K562 (cell line): Measurements from ENCODE around the gene MCCD1. TPM values are rescaled to one million over a fixed set of nuclear protein-coding genes. Genes with fewer than 3 reads are reported as not detected.

Source experiments
- ATAC-seq: fragments of 200-7000 bp; cut with Tn5 transposase; 3 replicates; pipeline ENCODE4 v1.9.1; 2020; ENCODE audit warnings: moderate library complexity
- BruUV-seq: library from RNA; stranded (reverse); fragments of 400-500 nt; replicated peaks from 2 replicates; lab custom pipeline; 2021; lab: Mats Ljungman, UMichigan
- CTCF ChIA-PET: fragments of 300-600 bp; formaldehyde crosslinking; extraction: SDS; loops from one replicate; lab custom pipeline; 2021; ENCODE audit warnings: low intra/inter-chr PET ratio; lab: Yijun Ruan, JAX
- POLR2A ChIA-PET: fragments of 300-600, 350-650 bp; sonication (Branson Sonifier 250); formaldehyde crosslinking; extraction: SDS; loops from one replicate; lab custom pipeline; 2021; ENCODE audit warnings: antibody characterized with exemption, inconsistent platforms; lab: Yijun Ruan, JAX
- DNase-seq, 4 experiments: peaks; one replicate each; pipeline versions ENCODE4 v3.0.0 to v3.0.0-alpha.2; 2011 to 2018; ENCODE audit warnings: low spot score in 3 of 4, mixed read lengths in 3 of 4; ENCODE audit errors: extremely low read depth in 1 of 4
- FAIRE-seq: peaks from 2 replicates; lab custom pipeline; 2011; peaks lifted over from hg19 to GRCh38; lab: Jason Lieb, UNC
- H2AFZ ChIP-seq: 2 replicates; pipeline ENCODE4 v1.6.0; 2011; ENCODE audit warnings: low read depth, low read length, control low read depth, inconsistent platforms
- H3K27ac ChIP-seq: fragments of 200-600 bp; 3 replicates; pipeline ENCODE4 v1.8.0; 2011; ENCODE audit warnings: low read depth, mild to moderate bottlenecking, control low read depth, inconsistent platforms, low read length, moderate library complexity, mixed read lengths; ENCODE audit errors: extremely low read depth
- H3K27me3 ChIP-seq, 2 experiments: fragments of 300-600 bp in 1 of 2; 2 replicates in 1 of 2; 3 replicates in 1 of 2; pipeline versions ENCODE4 v1.6.0 to v1.8.0; 2011; ENCODE audit warnings: inconsistent platforms in 2 of 2, low read length in 2 of 2, mild to moderate bottlenecking in 1 of 2, mixed read lengths in 1 of 2, moderate library complexity in 1 of 2; ENCODE audit not compliant: control insufficient read depth in 2 of 2, insufficient read depth in 2 of 2
- H3K36me3 ChIP-seq: fragments of 300-600 bp; 3 replicates; pipeline ENCODE4 v1.8.0; 2011; ENCODE audit warnings: mild to moderate bottlenecking, low read length, inconsistent platforms; ENCODE audit not compliant: control insufficient read depth, insufficient read depth
- H3K4me1 ChIP-seq, 2 experiments: fragments of 200-600 bp in 1 of 2; replicated peaks in 1 of 2; 2 replicates in 1 of 2; 3 replicates in 1 of 2; pipeline versions ENCODE4 v1.5.1 to v1.8.0; 2011; ENCODE audit warnings: inconsistent platforms in 2 of 2, low read length in 2 of 2, mild to moderate bottlenecking in 1 of 2, mixed read lengths in 1 of 2, moderate library complexity in 1 of 2; ENCODE audit not compliant: control insufficient read depth in 2 of 2, insufficient read depth in 2 of 2
- H3K4me2 ChIP-seq: 2 replicates; pipeline ENCODE4 v1.6.1; 2011; ENCODE audit warnings: low read length, control low read depth, inconsistent platforms, mixed read lengths; ENCODE audit not compliant: insufficient read depth
- H3K4me3 ChIP-seq: fragments of 200-600 bp; sonication (generic), shearing (Covaris generic); 2 replicates; pipeline ENCODE4 v1.5.1; 2016; ENCODE audit warnings: control low read depth, inconsistent platforms
- H3K79me2 ChIP-seq: fragments of 200-600 bp; 3 replicates; pipeline ENCODE4 v1.8.0; 2011; ENCODE audit warnings: low read length, inconsistent platforms; ENCODE audit not compliant: control insufficient read depth, insufficient read depth
- H3K9ac ChIP-seq, 2 experiments: 2 replicates each; pipeline versions ENCODE4 v1.6.0 to v1.6.1; 2011; ENCODE audit warnings: low read depth in 2 of 2, low read length in 2 of 2, control low read depth in 1 of 2, inconsistent platforms in 1 of 2, mild to moderate bottlenecking in 1 of 2, mixed read lengths in 1 of 2; ENCODE audit not compliant: insufficient read depth in 1 of 2
- H3K9me1 ChIP-seq: one replicate; pipeline ENCODE4 v1.6.0; 2011; ENCODE audit warnings: inconsistent platforms, mild to moderate bottlenecking, low read length, moderate library complexity; ENCODE audit not compliant: control insufficient read depth, insufficient read depth
- H3K9me3 ChIP-seq: replicated peaks from 2 replicates; pipeline ENCODE4 v1.5.1; 2011; ENCODE audit warnings: low read depth, low read length, inconsistent platforms; ENCODE audit not compliant: control insufficient read depth, insufficient read depth
- H4K20me1 ChIP-seq: replicated peaks from 2 replicates; pipeline ENCODE4 v1.6.1; 2011; ENCODE audit warnings: low read length, inconsistent platforms, mixed read lengths; ENCODE audit not compliant: control insufficient read depth, insufficient read depth
- CREBBP ChIP-seq: IDR thresholded peaks from one replicate; pipeline ENCODE4 v1.6.1; 2012; ENCODE audit warnings: low read depth, mild to moderate bottlenecking, control low read depth, inconsistent platforms, low read length
- HOMEZ ChIP-seq: fragments of 250-450 bp; sonication (Bioruptor Pico); IDR thresholded peaks from 2 replicates; pipeline ENCODE4 v1.4.0; 2020; ENCODE audit warnings: mild to moderate bottlenecking, moderate library complexity
- MLLT1 ChIP-seq, 2 experiments: fragments of 450-650 bp; IDR thresholded peaks; 2 replicates each; pipeline ENCODE4 v1.6.1; 2016
- PTRF ChIP-seq: fragments of 450-650 bp; IDR thresholded peaks from 2 replicates; pipeline ENCODE4 v1.6.1; 2016; ENCODE audit warnings: mild to moderate bottlenecking, missing genetic modification characterization, missing compliant biosample characterization
- TCF7 ChIP-seq: sonication (generic); IDR thresholded peaks from 2 replicates; pipeline ENCODE4 v1.6.1; 2016; ENCODE audit warnings: antibody characterized with exemption, borderline replicate concordance
- WGBS: fragments of 100-300 bp; shearing (Covaris generic); methylation state at CpG from one replicate; pipeline ENCODE4 v1.1.6; 2016; ENCODE audit warnings: low coverage, mixed read lengths; ENCODE audit not compliant: insufficient coverage; ENCODE audit errors: missing lambda C conversion rate; 5-methylcytosine and 5-hydroxymethylcytosine counted together
- in situ Hi-C: fragments of 300-500 bp; cut with MboI; formaldehyde crosslinking; loops from 4 replicates; pipeline ENCODE4 v1.15.0; 2018; ENCODE audit warnings: inconsistent platforms, mixed read lengths
- intact Hi-C: fragments of 100-400 bp; cut with micrococcal nuclease; formaldehyde crosslinking; loops from 2 replicates; pipeline ENCODE4 v1.14.2; 2022
- polyA plus RNA-seq, 8 experiments: library from polyadenylated mRNA; depleted of rRNA in 4 of 8; stranded (reverse) in 5 of 8; unstranded in 3 of 8; fragments of >200 nt; fragmentation: Nextera tagmentation in 2 of 8; fragmentation: Illumina TruSeq in 1 of 8; extraction: Ambion mirVana in 2 of 8; extraction: Trizol in 1 of 8; gene quantifications; 2 replicates each; pipeline versions ENCODE4 v1.2.1 to v1.2.3, GENCODE V29; 2011 to 2014; ENCODE audit warnings: inconsistent platforms in 1 of 8, missing spikeins in 1 of 8
- total RNA-seq, 7 experiments: library from RNA; depleted of rRNA in 6 of 7; stranded (reverse); fragments of >200 nt in 6 of 7; fragmentation: Illumina TruSeq in 2 of 7; extraction: Trizol in 2 of 7; gene quantifications; 2 replicates each; pipeline versions ENCODE4 v1.2.1 to v1.2.3, GENCODE V29; 2011 to 2021; ENCODE audit warnings: low replicate concordance in 1 of 7

The MCCD1 gene
- total and polyA plus RNA-seq, 9 of the 15 experiments (the other 6 are each of a cell fraction or from before 2014, with no cell fraction given) = not detected

- in situ Hi-C loops (no loop called here), intact Hi-C loops (no loop called here)
- H3K36me3 ChIP-seq = peaks cover 64% of the 10 kb centered on the region
- CTCF ChIA-PET = no interaction called here
- ATAC-seq (no peak), FAIRE-seq (no peak), DNase-seq (no peak)
- H3K27me3 ChIP-seq = no peaks in the 10 kb centered on the region
- H3K9me3 ChIP-seq = no peaks in the 10 kb centered on the region
- H3K27ac ChIP-seq = no peak overlapping the region
- no peaks in the 10 kb centered on the region for H4K20me1 ChIP-seq
- 78% methylated on average over 23 of the region's 24 CpGs for WGBS
- no peak for TF ChIP-seq CREBBP
- TF ChIP-seq HOMEZ = no peak
- TF ChIP-seq MLLT1 (IDR thresholded peaks at IDR 0.05) = 0 out of 4 replicates have a peak, but pooled peaks of 1 of the 2 experiments have one; percentile 22
- TF ChIP-seq PTRF = no peak
- no peak for TF ChIP-seq TCF7
- POLR2A ChIA-PET = interaction anchor here (0.6 to 5.8 kb wide), 5 partner anchors 9 to 70 kb away, joined by 3 to 38 read pairs (median 4); partner anchors contain the start of genes ATP6V1G2, DDX39B and NFKBIL1
- no peak overlapping the region for H3K4me2 ChIP-seq
- H2AFZ ChIP-seq = no peak overlapping the region
- H3K79me2 ChIP-seq = no peaks in the 10 kb centered on the region
- peak overlapping the region in 1 of 2 experiments; percentile 77; a peak in 2 of 4 replicates for H3K9ac ChIP-seq
- H3K4me3 ChIP-seq = no peak overlapping the region
- peaks cover 35 to 50% of the 10 kb centered on the region in 2 experiments for H3K4me1 ChIP-seq
- peaks cover 3% of the 10 kb centered on the region for H3K9me1 ChIP-seq
- TSS peak; percentile 33 for BruUV-seq
These were observed 28.9 kb downstream of the MCCD1 start for GRCh38 chr6:31557443-31558317.
